ENCODE measurements around the gene TP53INP2.
"Not testable (repeated sequence)": the region's sequence is repeated elsewhere in the genome, so short reads cannot be mapped to it uniquely, and the experiment has no call there.

TP53INP2 gene

DNA sequence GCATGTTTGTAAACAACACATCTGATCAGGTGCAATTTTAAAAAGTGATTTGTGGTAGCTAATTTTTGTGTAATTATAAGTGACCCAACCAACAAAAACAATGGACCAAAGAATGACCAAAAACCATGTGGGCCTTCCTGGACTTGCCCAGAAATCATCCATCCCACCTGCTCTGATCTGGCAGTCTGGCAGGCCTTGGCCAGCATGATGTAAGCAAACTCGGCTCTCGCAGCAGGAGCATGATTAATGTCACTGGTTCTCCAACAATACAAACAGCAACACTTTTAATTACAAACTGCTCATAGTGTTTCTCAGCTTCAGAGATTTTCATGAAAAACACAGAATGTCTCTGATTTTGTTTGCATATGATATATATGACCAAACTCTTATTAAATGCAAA is 16.1 kb downstream of the TP53INP2 start:
- DNase-seq (ENCODE audit: low read depth in 1 of 2, low spot score in 1 of 2): no peak
- in situ Hi-C loops (cut with HindIII; ENCODE audit: low pct_unique_long_range_greater_than_20kb, low sequenced_read_pairs): no loop called here
- TF ChIP-seq JUND (IDR thresholded peaks at IDR 0.05; ENCODE audit: low read depth): no peak

- DNase-seq (ENCODE audit: low read depth in 1 of 2, low spot score in 1 of 2); in situ Hi-C loops (cut with HindIII; ENCODE audit: low pct_unique_long_range_greater_than_20kb, low sequenced_read_pairs): not testable (repeated sequence)
Measured at GRCh38 chr20:34722560-34722959, 18.4 kb downstream of the TP53INP2 start.

- in situ Hi-C loops (cut with HindIII; ENCODE audit: low pct_unique_long_range_greater_than_20kb, low sequenced_read_pairs): no loop called here
- TF ChIP-seq JUND (IDR thresholded peaks at IDR 0.05; ENCODE audit: low read depth): no peak
- DNase-seq (ENCODE audit: low read depth in 1 of 2, low spot score in 1 of 2): no peak
Measured at GRCh38 chr20:34724172-34724571, 20.0 kb downstream of the TP53INP2 start.

- in situ Hi-C loops (cut with HindIII; ENCODE audit: low pct_unique_long_range_greater_than_20kb, low sequenced_read_pairs): no loop called here
- no peak for DNase-seq (ENCODE audit: low read depth in 1 of 2, low spot score in 1 of 2)
- TF ChIP-seq JUND (IDR thresholded peaks at IDR 0.05; ENCODE audit: low read depth): no peak
Measured at GRCh38 chr20:34729416-34729815, 25.3 kb downstream of the TP53INP2 start.

DNA sequence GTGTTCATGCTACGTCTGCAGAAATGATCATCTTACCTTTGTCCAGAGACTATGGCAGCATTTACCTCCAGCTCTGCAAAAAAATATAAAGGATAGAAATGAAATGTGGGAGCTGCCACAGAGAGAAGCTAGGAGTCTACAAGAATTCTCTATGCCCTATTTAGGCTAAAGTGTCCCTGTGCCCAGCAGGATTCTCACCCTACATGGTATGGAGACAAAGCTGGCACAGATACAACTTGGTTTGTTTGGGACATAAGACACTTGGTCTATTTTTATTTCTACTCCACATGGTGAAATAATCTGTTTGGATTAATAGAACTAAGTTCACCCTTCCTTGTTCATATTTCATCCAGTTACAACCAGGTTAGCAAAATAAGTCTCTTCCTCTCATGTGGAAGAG is 28.4 kb downstream of the TP53INP2 start:
- TF ChIP-seq JUND (IDR thresholded peaks at IDR 0.05; ENCODE audit: low read depth): no peak
- in situ Hi-C loops (cut with HindIII; ENCODE audit: low pct_unique_long_range_greater_than_20kb, low sequenced_read_pairs): no loop called here
- no peak for DNase-seq (ENCODE audit: low read depth in 1 of 2, low spot score in 1 of 2)

- in situ Hi-C loops (cut with HindIII; ENCODE audit: low pct_unique_long_range_greater_than_20kb, low sequenced_read_pairs): no loop called here
- TF ChIP-seq JUND (IDR thresholded peaks at IDR 0.05; ENCODE audit: low read depth): no peak
- DNase-seq (ENCODE audit: low read depth in 1 of 2, low spot score in 1 of 2): no peak
Measured at GRCh38 chr20:34736106-34736735, 32.1 kb downstream of the TP53INP2 start.

- in situ Hi-C loops (cut with HindIII; ENCODE audit: low pct_unique_long_range_greater_than_20kb, low sequenced_read_pairs): no loop called here
- DNase-seq (ENCODE audit: low read depth in 1 of 2, low spot score in 1 of 2): no peak
- TF ChIP-seq JUND (IDR thresholded peaks at IDR 0.05; ENCODE audit: low read depth): no peak
Measured at GRCh38 chr20:34743039-34743438, 38.9 kb downstream of the TP53INP2 start.

GRCh38 chr20:34744340-34744739 is 40.2 kb downstream of the TP53INP2 start:
- in situ Hi-C loops (cut with HindIII; ENCODE audit: low pct_unique_long_range_greater_than_20kb, low sequenced_read_pairs): no loop called here
- no peak for TF ChIP-seq JUND (IDR thresholded peaks at IDR 0.05; ENCODE audit: low read depth)
- DNase-seq (ENCODE audit: low read depth in 1 of 2, low spot score in 1 of 2): no peak

GRCh38 chr20:34744847-34745246 is 40.7 kb downstream of the TP53INP2 start:
- no peak for TF ChIP-seq JUND (IDR thresholded peaks at IDR 0.05; ENCODE audit: low read depth)
- in situ Hi-C loops (cut with HindIII; ENCODE audit: low pct_unique_long_range_greater_than_20kb, low sequenced_read_pairs): no loop called here
- no peak for DNase-seq (ENCODE audit: low read depth in 1 of 2, low spot score in 1 of 2)

DNA sequence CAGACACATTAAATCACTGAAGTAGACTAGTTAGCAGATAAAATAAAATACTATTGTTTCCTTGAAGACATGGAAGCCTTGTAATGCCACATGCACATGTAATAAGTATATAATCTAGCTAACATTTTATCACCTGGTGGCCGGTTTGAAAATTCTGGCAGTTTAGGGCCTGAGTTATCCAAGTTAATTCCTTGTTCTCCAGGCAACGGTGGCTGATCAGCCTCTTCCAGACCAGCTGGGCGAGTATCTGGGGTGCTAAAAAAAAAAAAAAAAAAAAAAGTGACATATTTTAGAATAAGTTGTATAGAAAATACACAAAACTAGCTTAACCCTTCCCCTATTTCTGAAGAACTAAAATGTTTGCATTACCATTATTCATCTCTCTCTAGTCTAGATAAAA is 42.5 kb downstream of the TP53INP2 start:
- in situ Hi-C loops (cut with HindIII; ENCODE audit: low pct_unique_long_range_greater_than_20kb, low sequenced_read_pairs): no loop called here
- no peak for TF ChIP-seq JUND (IDR thresholded peaks at IDR 0.05; ENCODE audit: low read depth)
- DNase-seq (ENCODE audit: low read depth in 1 of 2, low spot score in 1 of 2): no peak

DNA sequence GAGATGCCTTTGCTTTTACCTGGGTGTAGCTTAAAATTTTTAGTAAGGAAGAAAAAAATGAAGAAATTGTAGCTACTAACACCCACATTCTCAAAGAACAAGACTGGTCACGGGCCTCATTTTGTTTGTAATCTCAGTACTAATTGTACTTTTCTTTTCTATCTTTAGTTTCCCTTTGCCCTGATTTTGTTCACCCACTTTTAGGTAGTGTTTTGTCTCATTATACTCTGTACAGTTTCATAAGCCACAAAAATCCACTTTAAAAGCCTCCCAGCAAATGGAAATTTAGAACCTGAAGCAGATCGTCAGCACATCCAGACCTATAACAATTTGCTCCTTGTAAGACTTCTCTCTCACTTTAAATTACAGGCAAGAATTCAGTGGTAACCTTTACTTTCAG is 43.3 kb downstream of the TP53INP2 start:
- no peak for TF ChIP-seq JUND (IDR thresholded peaks at IDR 0.05; ENCODE audit: low read depth)
- in situ Hi-C loops (cut with HindIII; ENCODE audit: low pct_unique_long_range_greater_than_20kb, low sequenced_read_pairs): no loop called here
- DNase-seq (ENCODE audit: low read depth in 1 of 2, low spot score in 1 of 2): no peak

- no peak for DNase-seq (ENCODE audit: low read depth in 1 of 2, low spot score in 1 of 2)
- TF ChIP-seq JUND (IDR thresholded peaks at IDR 0.05; ENCODE audit: low read depth): no peak
- in situ Hi-C loops (cut with HindIII; ENCODE audit: low pct_unique_long_range_greater_than_20kb, low sequenced_read_pairs): no loop called here
Measured at GRCh38 chr20:34748709-34749108, 44.6 kb downstream of the TP53INP2 start.

DNA sequence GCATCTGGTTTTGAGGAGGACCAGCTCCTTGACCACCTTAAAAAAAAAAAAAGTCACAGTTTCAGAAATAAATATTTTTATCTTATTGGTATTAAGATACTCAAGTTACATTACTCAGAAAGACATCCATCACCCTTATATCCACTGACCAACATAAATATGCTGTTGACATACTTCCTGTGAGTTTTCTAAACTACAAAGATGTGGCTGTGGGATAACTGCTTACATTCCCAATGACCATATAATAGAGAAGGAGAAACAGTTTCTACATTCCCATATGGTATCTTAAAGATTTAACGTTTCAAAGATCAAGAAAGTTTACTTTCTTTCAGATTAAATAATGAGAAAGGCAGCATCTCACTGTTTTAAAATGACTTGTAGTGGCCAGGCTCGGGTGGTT is 46.3 kb downstream of the TP53INP2 start:
- DNase-seq (ENCODE audit: low read depth in 1 of 2, low spot score in 1 of 2): no peak
- in situ Hi-C loops (cut with HindIII; ENCODE audit: low pct_unique_long_range_greater_than_20kb, low sequenced_read_pairs): no loop called here
- TF ChIP-seq JUND (IDR thresholded peaks at IDR 0.05; ENCODE audit: low read depth): no peak

DNA sequence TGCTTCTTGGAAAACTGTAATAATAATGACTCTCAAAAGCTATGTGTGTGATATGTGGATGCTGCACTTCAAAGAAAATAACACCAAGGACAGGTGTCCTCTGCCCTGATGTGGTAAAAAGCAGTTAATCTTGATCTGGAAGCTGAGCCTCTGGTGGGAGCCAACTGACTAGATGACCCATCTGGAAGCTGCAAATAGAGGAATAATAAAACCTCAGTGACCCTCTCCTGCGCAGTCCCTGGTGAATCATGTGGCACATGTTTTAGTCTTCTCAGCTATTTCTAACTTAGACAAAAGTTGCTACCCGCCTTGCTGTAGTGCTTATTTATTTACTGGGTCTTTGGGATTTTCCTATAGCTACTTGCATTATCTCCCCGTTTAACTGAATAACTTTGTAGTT is 47.3 kb downstream of the TP53INP2 start:
- DNase-seq (ENCODE audit: low read depth in 1 of 2, low spot score in 1 of 2): no peak
- in situ Hi-C loops (cut with HindIII; ENCODE audit: low pct_unique_long_range_greater_than_20kb, low sequenced_read_pairs): no loop called here
- no peak for TF ChIP-seq JUND (IDR thresholded peaks at IDR 0.05; ENCODE audit: low read depth)

Measured in T47D (cell line).